HCT116 (cell line): ENCODE measurements around the gene NKX6-1. TPM values are rescaled to one million over a fixed set of nuclear protein-coding genes. Genes with fewer than 3 reads are reported as not detected.

Experiments
- ATAC-seq: fragments of 200-7000 bp; cut with Tn5 transposase; 2 replicates; pipeline ENCODE4 v1.9.1; 2020; ENCODE audit warnings: mild to moderate bottlenecking, moderate library complexity
- BruUV-seq: library from RNA; stranded (reverse); fragments of 400-500 nt; replicated peaks from 2 replicates; lab custom pipeline; 2021; lab: Mats Ljungman, UMichigan
- CTCF ChIA-PET: fragments of 300-600 bp; sonication (Branson Sonifier 250); formaldehyde crosslinking; loops from one replicate; lab custom pipeline; 2021; ENCODE audit warnings: antibody characterized with exemption; lab: Charles Lee
- POLR2A ChIA-PET: fragments of 300-600, 350-600 bp; sonication (Branson Sonifier 250); formaldehyde crosslinking; loops from one replicate; lab custom pipeline; 2021; ENCODE audit warnings: antibody characterized with exemption; lab: Charles Lee
- RAD21 ChIA-PET, 2 experiments: fragments of 300-600 bp; sonication (Branson Sonifier 250); formaldehyde crosslinking; loops; one replicate each; lab custom pipeline; 2023; ENCODE audit warnings: low total read pairs in 2 of 2; ENCODE audit not compliant: uncharacterized antibody in 2 of 2, unreplicated experiment in 2 of 2, low non-redundant PET in 1 of 2; lab: Charles Lee
- DNase-seq: peaks from one replicate; pipeline ENCODE4 v3.0.0-alpha.2; 2010; ENCODE audit warnings: low read depth, low spot score
- H2AFZ ChIP-seq: fragments of 200-600 bp; shearing (Covaris generic), sonication (generic); 2 replicates; pipeline ENCODE4 v1.6.1; 2017; ENCODE audit warnings: low read depth, mixed run types, mixed read lengths, antibody characterized with exemption, low read length; ENCODE audit not compliant: poor library complexity, severe bottlenecking
- H3K27ac ChIP-seq: 2 replicates; pipeline ENCODE4 v1.5.1; 2012; ENCODE audit warnings: low read depth, low read length
- H3K27me3 ChIP-seq: fragments of 200-600 bp; sonication (generic); 2 replicates; pipeline ENCODE4 v1.6.1; 2016; ENCODE audit warnings: mixed run types, low read length, mixed read lengths; ENCODE audit not compliant: insufficient read depth
- H3K36me3 ChIP-seq, 2 experiments: fragments of 200-500 bp in 1 of 2; fragments of 200-600 bp in 1 of 2; sonication (Bioruptor generic) in 1 of 2; sonication (generic) in 1 of 2; 2 replicates each; pipeline versions ENCODE4 v1.5.1 to v1.6.1; 2014 to 2016; ENCODE audit warnings: low read length in 2 of 2, inconsistent platforms in 1 of 2, mixed read lengths in 1 of 2, mixed run types in 1 of 2; ENCODE audit not compliant: insufficient read depth in 2 of 2, control insufficient read depth in 1 of 2
- H3K4me1 ChIP-seq, 2 experiments: fragments of 200-600 bp in 1 of 2; sonication (generic) in 1 of 2; 2 replicates each; pipeline versions ENCODE4 v1.5.1 to v1.6.1; 2012 to 2017; ENCODE audit warnings: low read length in 2 of 2, inconsistent platforms in 1 of 2, mild to moderate bottlenecking in 1 of 2, mixed read lengths in 1 of 2, mixed run types in 1 of 2, moderate library complexity in 1 of 2; ENCODE audit not compliant: insufficient read depth in 2 of 2, control insufficient read depth in 1 of 2
- H3K4me2 ChIP-seq: fragments of 200-600 bp; sonication (generic); 2 replicates; pipeline ENCODE4 v1.6.1; 2017; ENCODE audit warnings: mixed run types, low read length, mixed read lengths
- H3K4me3 ChIP-seq, 2 experiments: fragments of 200-600 bp in 1 of 2; sonication (generic) in 1 of 2; replicated peaks in 1 of 2; 2 replicates each; pipeline ENCODE4 v1.5.1; 2011 to 2016; ENCODE audit warnings: low read length in 2 of 2, control low read depth in 1 of 2, low read depth in 1 of 2, mild to moderate bottlenecking in 1 of 2, mixed read lengths in 1 of 2, mixed run types in 1 of 2
- H3K79me2 ChIP-seq: fragments of 200-600 bp; sonication (generic); 2 replicates; pipeline ENCODE4 v1.6.1; 2017; ENCODE audit warnings: mild to moderate bottlenecking, mixed run types, low read length, moderate library complexity, mixed read lengths; ENCODE audit not compliant: insufficient read depth
- H3K9ac ChIP-seq: fragments of 200-600 bp; sonication (generic); 2 replicates; pipeline ENCODE4 v1.6.1; 2016; ENCODE audit warnings: low read length, mixed read lengths
- H3K9me2 ChIP-seq: fragments of 200-600 bp; sonication (generic), shearing (Covaris generic); 2 replicates; pipeline ENCODE4 v1.6.1; 2017; ENCODE audit warnings: mixed run types, mild to moderate bottlenecking, moderate library complexity; ENCODE audit not compliant: insufficient read depth
- H3K9me3 ChIP-seq, 2 experiments: fragments of 200-500 bp in 1 of 2; fragments of 200-600 bp in 1 of 2; sonication (Bioruptor generic) in 1 of 2; sonication (generic) in 1 of 2; 2 replicates each; pipeline ENCODE4 v1.6.1; 2014 to 2017; ENCODE audit warnings: low read length in 2 of 2, mixed read lengths in 2 of 2, inconsistent platforms in 1 of 2, low read depth in 1 of 2, mild to moderate bottlenecking in 1 of 2, mixed run types in 1 of 2, moderate library complexity in 1 of 2; ENCODE audit not compliant: control insufficient read depth in 1 of 2, insufficient read depth in 1 of 2
- H4K20me1 ChIP-seq: fragments of 200-600 bp; sonication (generic), shearing (Covaris generic); 2 replicates; pipeline ENCODE4 v1.6.1; 2017; ENCODE audit warnings: mixed run types, mild to moderate bottlenecking, moderate library complexity; ENCODE audit not compliant: insufficient read depth
- CEBPB ChIP-seq: IDR thresholded peaks from 2 replicates; pipeline ENCODE4 v1.6.1; 2012; ENCODE audit warnings: low read depth
- EGR1 ChIP-seq: IDR thresholded peaks from 2 replicates; pipeline ENCODE4 v1.6.1; 2012; ENCODE audit warnings: low read depth
- ELF1 ChIP-seq: IDR thresholded peaks from 2 replicates; pipeline ENCODE4 v1.6.1; 2012; ENCODE audit warnings: low read depth, borderline replicate concordance
- EZH2 ChIP-seq: fragments of 200-600 bp; sonication (generic); IDR thresholded peaks from 2 replicates; pipeline ENCODE4 v1.6.1; 2017; ENCODE audit warnings: antibody characterized with exemption, mixed run types
- EZH2phosphoT487 ChIP-seq: fragments of 200-600 bp; IDR thresholded peaks from 2 replicates; pipeline ENCODE4 v1.6.1; 2018; ENCODE audit warnings: antibody characterized with exemption, borderline replicate concordance
- FOSL1 ChIP-seq: IDR thresholded peaks from 2 replicates; pipeline ENCODE4 v1.6.1; 2012; ENCODE audit warnings: low read depth
- JUND ChIP-seq: IDR thresholded peaks from 2 replicates; pipeline ENCODE4 v1.6.1; 2012
- MAX ChIP-seq: IDR thresholded peaks from 2 replicates; pipeline ENCODE4 v1.6.1; 2012
- POLR2A ChIP-seq: IDR thresholded peaks from 2 replicates; pipeline ENCODE4 v1.7.0; 2011; ENCODE audit warnings: borderline replicate concordance; ENCODE audit not compliant: insufficient read depth, insufficient read length; ENCODE audit errors: extremely low read depth
- POLR2AphosphoS5 ChIP-seq: IDR thresholded peaks from 2 replicates; pipeline ENCODE4 v1.6.1; 2011; ENCODE audit warnings: mild to moderate bottlenecking, low read depth, low read length, moderate library complexity
- RAD21 ChIP-seq: IDR thresholded peaks from 2 replicates; pipeline ENCODE4 v1.6.1; 2012; ENCODE audit warnings: low read depth, mild to moderate bottlenecking
- REST ChIP-seq: IDR thresholded peaks from 2 replicates; pipeline ENCODE4 v1.6.1; 2012; ENCODE audit warnings: low read depth
- SIN3A ChIP-seq: IDR thresholded peaks from 2 replicates; pipeline ENCODE4 v1.6.1; 2012; ENCODE audit warnings: low read depth
- SRF ChIP-seq: IDR thresholded peaks from 2 replicates; pipeline ENCODE4 v1.6.1; 2012; ENCODE audit warnings: low read depth
- YY1 ChIP-seq: IDR thresholded peaks from 2 replicates; pipeline ENCODE4 v1.6.1; 2011; ENCODE audit warnings: low read length, low read depth, moderate library complexity, mild to moderate bottlenecking; ENCODE audit not compliant: insufficient replicate concordance; ENCODE audit errors: extremely low read depth
- ZBTB33 ChIP-seq: IDR thresholded peaks from 2 replicates; pipeline ENCODE4 v1.6.1; 2011; ENCODE audit warnings: mild to moderate bottlenecking, low read length, moderate library complexity; ENCODE audit not compliant: insufficient replicate concordance; ENCODE audit errors: extremely low read depth
- ZFX ChIP-seq: fragments of 450-650 bp; IDR thresholded peaks from 2 replicates; pipeline ENCODE4 v1.6.1; 2017
- ZNF274 ChIP-seq: fragments of 200-500 bp; sonication (Bioruptor generic); IDR thresholded peaks from 2 replicates; pipeline ENCODE4 v1.6.1; 2014; ENCODE audit warnings: mild to moderate bottlenecking, low read depth, low read length, inconsistent platforms
- intact Hi-C: fragments of 100-400 bp; cut with micrococcal nuclease; formaldehyde crosslinking; loops from 2 replicates; pipeline ENCODE4 v1.10.0; 2022
- total RNA-seq: library from RNA; stranded (reverse); gene quantifications from one replicate; pipeline ENCODE4 v1.2.1, GENCODE V29; 2021; ENCODE audit not compliant: unreplicated experiment
- TF ChIP-seq, protein P1 (sequence below), 3 experiments: fragments of 200-600 bp in 1 of 3; sonication (generic) in 1 of 3; IDR thresholded peaks in 2 of 3; conservative IDR thresholded peaks in 1 of 3; 2 replicates each; pipeline ENCODE4 v1.5.1; 2012 to 2017; ENCODE audit warnings: low read depth in 2 of 3, low read length in 2 of 3, antibody characterized with exemption in 1 of 3, borderline replicate concordance in 1 of 3, control low read depth in 1 of 3, mild to moderate bottlenecking in 1 of 3, mixed read lengths in 1 of 3, mixed run types in 1 of 3, moderate library complexity in 1 of 3; ENCODE audit not compliant: insufficient read depth in 1 of 3
- TF ChIP-seq, protein P2 (sequence below): IDR thresholded peaks from 2 replicates; pipeline ENCODE4 v1.6.1; 2012

NKX6-1 gene
- total RNA-seq, 1 experiment from 2014 or later: 4.2 TPM

DNA sequence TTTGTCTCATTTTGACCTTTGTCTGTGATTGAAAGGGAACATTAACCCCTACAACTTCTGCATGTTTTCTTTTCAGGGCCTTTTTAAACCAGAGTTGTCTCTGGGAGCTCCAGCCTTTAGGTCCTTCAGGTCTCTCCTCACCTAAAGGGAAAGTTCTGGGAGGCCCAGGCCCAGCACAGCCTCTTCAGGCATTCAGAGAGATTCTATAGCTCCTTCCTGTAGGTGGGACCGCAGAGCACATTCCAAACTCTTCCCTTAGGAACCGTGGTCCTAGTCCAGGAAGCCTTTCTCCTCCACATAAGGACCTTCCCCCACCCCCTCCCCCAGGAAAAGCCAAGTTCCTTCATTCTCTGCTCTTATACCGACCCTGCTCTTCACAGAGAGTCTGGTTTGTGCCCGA lies 14.9 kb downstream of the NKX6-1 start:
- no peaks in the 10 kb centered on the region for H3K9me3 ChIP-seq
- intact Hi-C loops: no loop called here
- H3K9me2 ChIP-seq: no peaks in the 10 kb centered on the region
- H3K27ac ChIP-seq: no peak overlapping the region
- no peaks in the 10 kb centered on the region for H3K27me3 ChIP-seq
- ChIA-PET CTCF (interaction anchor here (0.7 kb wide), 1 partner anchor 33 kb away, joined by 3 read pairs; no protein-coding TSS in a partner anchor), POLR2A (no interaction called here), RAD21 (no interaction called here)
- no TSS peak for BruUV-seq
- peaks cover 0 to 5% of the 10 kb centered on the region in 2 experiments; a peak in 2 of 4 replicates for H3K4me1 ChIP-seq
- H4K20me1 ChIP-seq: no peaks in the 10 kb centered on the region
- no peaks in the 10 kb centered on the region for H3K36me3 ChIP-seq
- DNase-seq (no peak), ATAC-seq (no peak)
- no peaks in the 10 kb centered on the region for H3K79me2 ChIP-seq
- H3K4me2 ChIP-seq: no peak overlapping the region
- TF ChIP-seq, protein P1, sequence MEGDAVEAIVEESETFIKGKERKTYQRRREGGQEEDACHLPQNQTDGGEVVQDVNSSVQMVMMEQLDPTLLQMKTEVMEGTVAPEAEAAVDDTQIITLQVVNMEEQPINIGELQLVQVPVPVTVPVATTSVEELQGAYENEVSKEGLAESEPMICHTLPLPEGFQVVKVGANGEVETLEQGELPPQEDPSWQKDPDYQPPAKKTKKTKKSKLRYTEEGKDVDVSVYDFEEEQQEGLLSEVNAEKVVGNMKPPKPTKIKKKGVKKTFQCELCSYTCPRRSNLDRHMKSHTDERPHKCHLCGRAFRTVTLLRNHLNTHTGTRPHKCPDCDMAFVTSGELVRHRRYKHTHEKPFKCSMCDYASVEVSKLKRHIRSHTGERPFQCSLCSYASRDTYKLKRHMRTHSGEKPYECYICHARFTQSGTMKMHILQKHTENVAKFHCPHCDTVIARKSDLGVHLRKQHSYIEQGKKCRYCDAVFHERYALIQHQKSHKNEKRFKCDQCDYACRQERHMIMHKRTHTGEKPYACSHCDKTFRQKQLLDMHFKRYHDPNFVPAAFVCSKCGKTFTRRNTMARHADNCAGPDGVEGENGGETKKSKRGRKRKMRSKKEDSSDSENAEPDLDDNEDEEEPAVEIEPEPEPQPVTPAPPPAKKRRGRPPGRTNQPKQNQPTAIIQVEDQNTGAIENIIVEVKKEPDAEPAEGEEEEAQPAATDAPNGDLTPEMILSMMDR (IDR thresholded peaks at IDR 0.05 in 2 of 3, conservative IDR thresholded peaks at IDR 0.05 in 1 of 3; ENCODE audit: borderline replicate concordance in 1 of 3, insufficient read depth in 1 of 3, low read depth in 2 of 3, low read length in 2 of 3): no peak
- no peak for TF ChIP-seq SRF
- TF ChIP-seq POLR2AphosphoS5: no peak
- no peak for TF ChIP-seq FOSL1
- no peak for TF ChIP-seq ELF1
- TF ChIP-seq, protein P2, sequence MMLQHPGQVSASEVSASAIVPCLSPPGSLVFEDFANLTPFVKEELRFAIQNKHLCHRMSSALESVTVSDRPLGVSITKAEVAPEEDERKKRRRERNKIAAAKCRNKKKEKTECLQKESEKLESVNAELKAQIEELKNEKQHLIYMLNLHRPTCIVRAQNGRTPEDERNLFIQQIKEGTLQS: no peak
- no peak for TF ChIP-seq JUND
- TF ChIP-seq EZH2: no peak
- TF ChIP-seq CEBPB: no peak
- no peak for TF ChIP-seq REST
- no peak for TF ChIP-seq EGR1
- TF ChIP-seq POLR2A: no peak
- no peak for TF ChIP-seq ZNF274
- TF ChIP-seq SIN3A: no peak
- no peak for TF ChIP-seq EZH2phosphoT487
- no peak for TF ChIP-seq MAX
- TF ChIP-seq RAD21: no peak
- TF ChIP-seq ZBTB33: no peak
- no peak for TF ChIP-seq YY1
- no peak for TF ChIP-seq ZFX
- no peak overlapping the region for H3K9ac ChIP-seq
- no peak overlapping the region for H2AFZ ChIP-seq
- H3K4me3 ChIP-seq: no peak overlapping the region
